ENCODE results near the gene KXD1.
"Not testable (repeated sequence)": the region's sequence is repeated elsewhere in the genome, so short reads cannot be mapped to it uniquely, and the experiment has no call there.

Gene KXD1

DNA sequence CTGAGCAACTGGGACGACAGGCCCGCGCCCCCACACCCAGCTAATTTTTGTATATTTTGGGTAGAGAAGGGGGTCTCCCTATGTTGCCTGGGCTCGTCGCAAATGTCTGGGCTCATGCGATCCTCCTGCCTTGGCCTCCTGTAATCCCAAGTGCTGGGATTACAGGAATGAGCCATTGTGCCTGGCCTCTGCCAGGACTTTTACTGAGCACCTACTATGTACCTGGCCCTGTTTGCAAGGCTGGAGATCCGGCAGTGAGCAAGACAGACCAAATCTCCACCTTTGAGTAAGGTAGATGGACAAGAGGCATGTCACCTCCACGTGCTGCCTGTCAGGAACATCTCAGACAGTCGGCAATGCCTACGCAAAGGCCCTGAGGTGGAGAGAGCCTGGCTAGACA lies 21.2 kb upstream of the KXD1 start:
- DNase-seq (ENCODE audit: low read depth in 2 of 2) = no peak

GRCh38 chr19:18537431-18537830 lies 20.2 kb upstream of the KXD1 start:
- no peak for DNase-seq (ENCODE audit: low read depth in 2 of 2)

GRCh38 chr19:18538115-18538514 lies 19.6 kb upstream of the KXD1 start:
- DNase-seq (ENCODE audit: low read depth in 2 of 2) = no peak

- DNase-seq (ENCODE audit: low read depth in 2 of 2) = no peak
Observed at GRCh38 chr19:18539372-18539771, 18.3 kb upstream of the KXD1 start.

GRCh38 chr19:18540200-18540599 lies 17.5 kb upstream of the KXD1 start:
- DNase-seq (ENCODE audit: low read depth in 2 of 2) = not testable (repeated sequence)

- no peak for DNase-seq (ENCODE audit: low read depth in 2 of 2)
Observed at GRCh38 chr19:18541258-18541991, 16.2 kb upstream of the KXD1 start.

- DNase-seq (ENCODE audit: low read depth in 2 of 2) = no peak
Observed at GRCh38 chr19:18541992-18542940, 15.4 kb upstream of the KXD1 start.

DNA sequence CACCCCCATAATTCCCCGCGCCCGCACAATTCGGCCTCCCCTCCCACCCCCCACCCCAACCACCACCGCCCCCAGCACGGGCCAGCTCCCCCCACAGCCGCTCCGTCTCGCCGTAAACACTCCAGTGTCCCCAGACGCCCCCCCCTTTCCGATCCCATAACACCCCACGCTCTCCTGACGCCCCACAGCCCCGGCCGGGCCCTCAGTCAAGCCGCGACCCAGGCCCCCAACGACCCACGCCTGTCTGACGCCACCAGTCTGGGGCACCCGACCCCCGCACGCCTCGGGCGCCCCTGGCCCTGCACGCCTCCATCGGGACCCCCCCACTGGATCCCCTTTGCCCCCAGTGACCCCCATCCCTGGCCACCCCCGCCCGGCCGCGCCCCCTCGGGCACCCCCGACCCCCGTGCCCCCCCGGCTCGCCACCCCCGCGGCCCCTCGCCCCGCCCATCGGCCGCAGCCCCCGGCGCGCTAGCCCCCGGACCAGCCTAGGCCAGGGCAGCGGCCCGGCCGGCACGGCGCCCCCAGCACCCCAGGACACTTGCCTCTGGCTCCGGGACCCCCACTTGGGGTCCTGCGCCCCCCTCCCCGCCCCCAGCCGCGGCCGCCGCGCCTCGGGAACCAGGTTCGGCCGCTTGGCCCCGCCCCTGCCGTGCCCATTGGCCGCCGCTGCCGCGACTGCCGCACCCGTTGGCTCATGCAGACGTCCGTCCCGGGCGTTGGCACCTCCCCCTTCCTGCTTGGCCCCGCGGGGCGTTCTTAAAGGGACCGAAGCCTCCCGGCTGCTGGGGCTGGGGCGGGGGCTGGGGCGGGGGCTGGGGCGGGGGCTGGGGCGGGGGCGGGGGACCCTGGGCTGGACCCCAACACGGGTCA lies 14.5 kb upstream of the KXD1 start, which contains the start of gene FKBP8:
Gene FKBP8, minus strand, starts transcription at position 633 of the 873 bp plus-strand sequence. CDS start 1,603 bp downstream, outside the sequence.
- DNase-seq (ENCODE audit: low read depth in 2 of 2) = peak; percentile 88

DNA sequence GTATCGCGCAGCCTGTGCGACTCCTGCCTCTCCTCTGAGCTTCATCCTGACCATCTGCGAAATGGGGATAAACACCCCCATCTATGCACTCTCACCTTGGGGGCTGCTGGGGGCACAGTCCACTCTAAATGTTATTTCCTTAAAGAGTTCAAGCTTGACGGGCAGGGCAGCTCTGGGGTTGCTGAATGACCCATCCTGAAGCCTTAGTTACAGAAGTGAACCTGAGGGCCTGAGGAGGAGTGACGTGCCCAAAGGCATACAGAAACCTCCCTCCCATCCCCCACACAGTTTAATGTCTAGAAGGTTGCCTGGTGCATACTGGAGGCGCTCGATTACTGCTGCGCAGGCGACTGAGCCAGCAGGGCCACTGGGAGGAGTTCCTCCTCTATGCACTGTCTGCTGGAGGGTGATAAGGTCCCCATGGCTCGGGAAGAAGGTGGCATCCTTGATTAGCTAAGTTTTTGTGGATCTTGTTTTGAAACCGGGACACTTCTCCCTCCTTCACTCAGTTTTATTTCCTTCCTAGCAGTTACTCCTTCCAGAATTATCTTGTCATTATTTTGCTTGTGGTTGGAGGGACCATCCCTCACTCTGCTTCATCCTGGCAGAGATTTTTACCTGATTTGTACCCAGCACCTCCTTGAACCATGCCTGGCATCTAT lies 13.7 kb upstream of the KXD1 start:
- DNase-seq (ENCODE audit: low read depth in 2 of 2) = peak; percentile 24 to 34

DNA sequence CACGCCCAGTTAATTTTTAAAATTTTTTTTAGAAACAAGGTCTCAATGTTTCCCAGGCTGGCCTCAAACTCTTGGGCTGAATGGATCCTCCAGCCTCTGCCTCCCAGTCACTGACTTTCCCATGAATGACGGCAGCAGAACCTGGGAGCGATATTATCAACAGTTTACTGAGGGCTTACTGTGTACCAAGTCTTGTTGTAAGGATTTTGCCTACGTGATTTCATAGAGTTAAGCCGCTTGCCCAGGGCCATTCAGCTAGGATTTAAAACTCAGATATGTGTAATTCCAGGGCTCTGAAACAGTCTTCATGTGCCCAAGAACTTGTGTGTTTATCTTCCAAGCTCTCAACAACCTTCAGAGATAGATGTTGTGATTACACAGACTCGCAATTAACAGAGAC lies 6.0 kb upstream of the KXD1 start:
- no peak for DNase-seq (ENCODE audit: low read depth in 2 of 2)

GRCh38 chr19:18558202-18558555 lies 509 bp downstream of the KXD1 start:
- no peak for DNase-seq (ENCODE audit: low read depth in 2 of 2)

- DNase-seq (ENCODE audit: low read depth in 2 of 2) = no peak
Observed at GRCh38 chr19:18558604-18559003, 934 bp downstream of the KXD1 start.

DNA sequence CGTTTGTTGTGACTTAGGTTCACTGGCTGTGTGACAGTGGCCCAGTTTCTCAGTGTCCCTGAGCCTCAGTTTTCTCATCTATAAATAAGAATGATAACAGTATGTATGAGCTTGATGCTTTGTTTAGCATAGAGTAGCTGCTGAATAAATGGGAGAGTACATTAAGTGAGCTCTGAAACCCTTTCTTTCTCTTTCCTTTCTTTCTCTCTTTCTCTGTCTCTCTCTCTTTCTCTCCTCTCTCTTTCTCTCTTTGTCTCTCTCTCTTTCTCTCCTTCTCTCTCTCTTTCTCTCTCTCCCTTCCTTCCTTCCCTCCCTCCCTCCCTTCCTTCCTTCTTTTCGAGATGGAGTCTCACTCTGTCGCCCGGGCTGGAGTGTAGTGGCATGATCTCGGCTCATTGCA lies 2.0 kb downstream of the KXD1 start:
- DNase-seq (ENCODE audit: low read depth in 2 of 2) = no peak

GRCh38 chr19:18562086-18562485 lies 4.4 kb downstream of the KXD1 start:
- no peak for DNase-seq (ENCODE audit: low read depth in 2 of 2)

DNA sequence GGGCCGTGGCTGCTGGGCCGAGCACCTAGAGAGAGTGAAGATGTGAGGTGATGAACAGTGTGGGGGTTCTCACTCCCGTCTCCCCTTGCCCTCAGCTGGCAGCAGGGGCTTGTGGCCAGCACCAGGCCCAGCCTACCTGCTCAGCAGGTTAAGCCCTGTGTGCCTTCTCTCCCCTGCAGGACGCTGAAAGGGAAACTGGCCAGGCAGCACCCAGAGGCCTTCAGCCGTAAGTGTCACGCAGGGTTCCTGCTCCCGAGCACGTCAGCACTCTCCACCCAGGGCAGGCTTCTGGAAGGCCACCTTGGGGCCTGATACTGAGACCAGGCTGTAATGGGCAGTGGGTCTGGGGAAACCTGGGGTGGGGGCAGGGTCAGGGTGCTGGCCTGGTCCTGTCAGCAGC lies 9.3 kb downstream of the KXD1 start:
- no peak for DNase-seq (ENCODE audit: low read depth in 2 of 2)

GRCh38 chr19:18568367-18568766 lies 10.7 kb downstream of the KXD1 start:
- DNase-seq (ENCODE audit: low read depth in 2 of 2) = no peak

DNA sequence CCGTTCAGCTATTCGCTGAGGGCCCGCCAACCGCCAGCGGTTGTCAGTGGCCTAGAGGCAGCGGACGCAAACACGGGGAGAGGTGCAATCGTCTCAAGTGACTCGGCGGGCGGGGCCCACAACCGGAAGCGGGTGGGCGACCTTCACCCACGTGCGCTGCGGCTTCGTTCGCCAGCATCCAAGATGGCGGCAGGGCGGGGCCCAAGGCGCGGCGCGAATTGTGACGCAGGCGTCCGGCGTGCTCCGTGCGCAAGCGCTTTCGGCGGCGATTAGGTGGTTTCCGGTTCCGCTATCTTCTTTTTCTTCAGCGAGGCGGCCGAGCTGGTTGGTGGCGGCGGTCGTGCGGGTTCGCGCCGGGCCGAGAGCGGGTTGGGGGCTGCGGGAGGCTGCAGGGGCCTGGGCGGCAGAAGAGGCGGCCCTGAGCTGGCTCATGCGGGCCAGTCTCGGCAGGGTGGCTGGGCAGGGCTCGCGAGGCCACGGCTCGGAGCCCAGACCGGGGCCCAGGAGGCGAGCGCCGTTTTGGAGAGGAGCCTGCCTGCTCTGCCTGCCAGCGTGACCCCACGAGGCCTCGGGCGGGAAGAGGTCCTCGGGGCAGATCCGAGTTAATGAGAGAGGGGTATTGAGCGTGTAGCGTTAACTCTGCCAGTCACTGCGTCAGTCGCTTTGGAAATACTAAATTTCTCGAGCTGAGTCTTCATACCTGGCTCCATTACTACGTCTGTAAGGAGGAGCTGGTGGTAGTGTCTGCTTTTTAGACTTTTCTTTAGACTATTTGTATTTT lies 14.1 kb downstream of the KXD1 start, which contains the start of gene UBA52:
Gene UBA52, plus strand, starts transcription at position 294 of the 781 bp plus-strand sequence. CDS start 1,444 bp downstream, outside the sequence.
- peak; percentile 96 to 98 for DNase-seq (ENCODE audit: low read depth in 2 of 2)

GRCh38 chr19:18574691-18575291 lies 17.1 kb downstream of the KXD1 start:
- DNase-seq (ENCODE audit: low read depth in 2 of 2) = no peak

- no peak for DNase-seq (ENCODE audit: low read depth in 2 of 2)
Observed at GRCh38 chr19:18576383-18576782, 18.7 kb downstream of the KXD1 start.

GRCh38 chr19:18577365-18577914 lies 19.8 kb downstream of the KXD1 start:
- no peak for DNase-seq (ENCODE audit: low read depth in 2 of 2)

Measured in stimulated activated CD8-positive, alpha-beta memory T cell treated with anti-CD3 and anti-CD28 coated beads, Interleukin-15, amount 100 ng/mL, for 4 hours (primary cell).